ENCODE data around the gene STARD10. TPM values are rescaled to one million over a fixed set of nuclear protein-coding genes. Genes with fewer than 3 reads are reported as not detected.
"Not testable (repeated sequence)": the region's sequence is repeated elsewhere in the genome, so short reads cannot be mapped to it uniquely, and the experiment has no call there.

Gene STARD10
- total RNA-seq, 2 donors from 2014 or later: 122 to 209 TPM

DNA sequence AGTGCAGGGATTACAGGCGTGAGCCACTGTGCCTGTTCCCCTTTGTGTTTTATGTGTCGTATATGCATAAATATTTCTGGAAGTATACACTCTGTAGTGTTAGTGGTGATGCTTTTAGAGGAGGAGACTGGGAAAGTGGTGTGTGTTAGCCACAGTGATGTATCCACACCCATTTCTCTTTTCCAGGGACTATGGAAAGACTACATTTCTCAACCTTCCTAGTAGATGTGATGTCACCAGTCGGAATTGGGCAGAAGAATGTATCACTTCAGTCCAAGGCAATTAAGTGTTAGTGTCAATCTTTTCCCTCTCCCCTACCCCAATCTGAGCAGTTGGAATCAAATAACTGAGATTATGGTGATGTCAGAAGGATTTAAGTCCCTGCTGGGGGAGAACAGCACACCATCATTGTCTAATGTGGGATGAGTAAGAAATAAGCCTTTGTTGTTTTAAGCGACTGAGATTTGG lies 14.5 kb upstream of the STARD10 start:
- H3K27me3 ChIP-seq: no peaks in the 10 kb centered on the region
- no peak for DNase-seq
- intact Hi-C loops (cut with DNase I): no loop called here
- H3K4me1 ChIP-seq: peaks cover 10% of the 10 kb centered on the region
- 81 to 89% methylated on average over 4 of the region's 4 CpGs for WGBS, 2 donors
- H3K27ac ChIP-seq: peak overlapping the region in 1 of 4 donors; percentile 75
- H3K4me3 ChIP-seq: no peak overlapping the region
- ATAC-seq: no peak
- TF ChIP-seq POLR2A (IDR thresholded peaks at IDR 0.05): no peak
- TF ChIP-seq, protein P1, sequence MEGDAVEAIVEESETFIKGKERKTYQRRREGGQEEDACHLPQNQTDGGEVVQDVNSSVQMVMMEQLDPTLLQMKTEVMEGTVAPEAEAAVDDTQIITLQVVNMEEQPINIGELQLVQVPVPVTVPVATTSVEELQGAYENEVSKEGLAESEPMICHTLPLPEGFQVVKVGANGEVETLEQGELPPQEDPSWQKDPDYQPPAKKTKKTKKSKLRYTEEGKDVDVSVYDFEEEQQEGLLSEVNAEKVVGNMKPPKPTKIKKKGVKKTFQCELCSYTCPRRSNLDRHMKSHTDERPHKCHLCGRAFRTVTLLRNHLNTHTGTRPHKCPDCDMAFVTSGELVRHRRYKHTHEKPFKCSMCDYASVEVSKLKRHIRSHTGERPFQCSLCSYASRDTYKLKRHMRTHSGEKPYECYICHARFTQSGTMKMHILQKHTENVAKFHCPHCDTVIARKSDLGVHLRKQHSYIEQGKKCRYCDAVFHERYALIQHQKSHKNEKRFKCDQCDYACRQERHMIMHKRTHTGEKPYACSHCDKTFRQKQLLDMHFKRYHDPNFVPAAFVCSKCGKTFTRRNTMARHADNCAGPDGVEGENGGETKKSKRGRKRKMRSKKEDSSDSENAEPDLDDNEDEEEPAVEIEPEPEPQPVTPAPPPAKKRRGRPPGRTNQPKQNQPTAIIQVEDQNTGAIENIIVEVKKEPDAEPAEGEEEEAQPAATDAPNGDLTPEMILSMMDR (IDR thresholded peaks at IDR 0.05): no peak
- no peaks in the 10 kb centered on the region for H3K36me3 ChIP-seq (replicated peaks in 1 of 2; ENCODE audit: insufficient read depth in 1 of 2, low read depth in 2 of 2)
- no peaks in the 10 kb centered on the region for H3K9me3 ChIP-seq

- ATAC-seq (no peak), DNase-seq (no peak)
- H3K4me1 ChIP-seq: peaks cover 5% of the 10 kb centered on the region
- H3K27me3 ChIP-seq: no peaks in the 10 kb centered on the region
- H3K9me3 ChIP-seq: no peaks in the 10 kb centered on the region
- H3K36me3 ChIP-seq (replicated peaks in 1 of 2; ENCODE audit: insufficient read depth in 1 of 2, low read depth in 2 of 2): no peaks in the 10 kb centered on the region
- peak overlapping the region in 1 of 4 donors; percentile 75 for H3K27ac ChIP-seq
- TF ChIP-seq POLR2A (IDR thresholded peaks at IDR 0.05): no peak
- TF ChIP-seq, protein P1 (IDR thresholded peaks at IDR 0.05): no peak
- WGBS, 2 donors: 62 to 100% methylated on average over 2 of the region's 2 CpGs
- intact Hi-C loops (cut with DNase I): no loop called here
- no peak overlapping the region for H3K4me3 ChIP-seq
These were observed 13.9 kb upstream of the STARD10 start for GRCh38 chr11:72807792-72808191.

- Histone ChIP-seq H3K27ac (peak overlapping the region in 1 of 4 donors; percentile 75), H3K4me1 (no peaks in the 10 kb centered on the region), H3K4me3 (no peak overlapping the region), H3K9me3 (no peaks in the 10 kb centered on the region), H3K36me3 (replicated peaks in 1 of 2; ENCODE audit: insufficient read depth in 1 of 2, low read depth in 2 of 2) (no peaks in the 10 kb centered on the region), H3K27me3 (no peaks in the 10 kb centered on the region)
- intact Hi-C loops (cut with DNase I): no loop called here
- 68 to 83% methylated on average over 5 of the region's 5 CpGs for WGBS, 2 donors
- TF ChIP-seq, protein P1 (IDR thresholded peaks at IDR 0.05): no peak
- TF ChIP-seq POLR2A (IDR thresholded peaks at IDR 0.05): no peak
- ATAC-seq (no peak), DNase-seq (no peak)
These were observed 13.3 kb upstream of the STARD10 start for GRCh38 chr11:72807021-72807693.

- H3K36me3 ChIP-seq (replicated peaks in 1 of 2; ENCODE audit: insufficient read depth in 1 of 2, low read depth in 2 of 2); intact Hi-C loops (cut with DNase I); H3K4me1 ChIP-seq; H3K27me3 ChIP-seq; H3K4me3 ChIP-seq; ATAC-seq; DNase-seq; H3K9me3 ChIP-seq: not testable (repeated sequence)
- peak overlapping the region in 1 of 4 donors; percentile 46 for H3K27ac ChIP-seq
- WGBS, 2 donors: 82 to 94% methylated on average over 1 of the region's 1 CpG
These were observed 12.5 kb upstream of the STARD10 start for GRCh38 chr11:72806378-72806777.

GRCh38 chr11:72805216-72805615 lies 11.4 kb upstream of the STARD10 start:
- Histone ChIP-seq H3K4me1 (no peaks in the 10 kb centered on the region), H3K27me3 (no peaks in the 10 kb centered on the region), H3K27ac (no peak overlapping the region), H3K36me3 (replicated peaks in 1 of 2; ENCODE audit: insufficient read depth in 1 of 2, low read depth in 2 of 2) (no peaks in the 10 kb centered on the region), H3K9me3 (no peaks in the 10 kb centered on the region), H3K4me3 (no peak overlapping the region)
- intact Hi-C loops (cut with DNase I): no loop called here
- DNase-seq (no peak), ATAC-seq (no peak)
- WGBS, 2 donors: 71 to 79% methylated on average over 6 of the region's 6 CpGs
- TF ChIP-seq POLR2A (IDR thresholded peaks at IDR 0.05): no peak
- TF ChIP-seq, protein P1 (IDR thresholded peaks at IDR 0.05): no peak
